ENCODE data around the gene CXCL1.

Gene CXCL1

DNA sequence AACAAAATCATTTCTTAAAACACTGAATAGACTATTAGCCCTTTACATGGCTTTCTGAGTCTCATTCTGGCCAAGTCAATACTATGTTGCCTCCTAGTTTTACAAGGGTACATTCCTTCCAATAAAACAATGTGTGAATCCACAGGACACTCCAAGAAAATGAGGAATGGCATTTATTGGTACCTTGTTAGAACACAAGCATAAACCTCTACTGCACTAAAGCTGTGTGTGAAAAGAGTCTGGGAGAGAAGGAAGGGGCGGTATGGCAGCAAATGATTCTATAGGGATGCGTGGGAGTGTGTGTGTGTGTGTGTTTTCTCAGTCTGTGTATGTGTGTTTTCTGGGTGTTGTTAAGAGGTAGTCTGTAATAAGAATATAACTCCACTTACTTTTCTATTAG lies 48.9 kb downstream of the CXCL1 start:
- ATAC-seq (ENCODE audit: low read depth), result no peak
- no peak for DNase-seq (ENCODE audit: low spot score)
- Histone ChIP-seq H3K27ac (ENCODE audit: poor library complexity, severe bottlenecking) (peak overlapping the region; percentile 76), H3K36me3 (ENCODE audit: low read depth) (no peaks in the 10 kb centered on the region), H3K4me3 (ENCODE audit: severe bottlenecking) (no peak overlapping the region), H3K9me3 (ENCODE audit: severe bottlenecking) (no peaks in the 10 kb centered on the region), H3K27me3 (ENCODE audit: insufficient read depth, poor library complexity, severe bottlenecking) (no peaks in the 10 kb centered on the region), H3K4me1 (ENCODE audit: insufficient read depth, poor library complexity, severe bottlenecking) (peaks cover 21% of the 10 kb centered on the region)
- TF ChIP-seq, protein P1, sequence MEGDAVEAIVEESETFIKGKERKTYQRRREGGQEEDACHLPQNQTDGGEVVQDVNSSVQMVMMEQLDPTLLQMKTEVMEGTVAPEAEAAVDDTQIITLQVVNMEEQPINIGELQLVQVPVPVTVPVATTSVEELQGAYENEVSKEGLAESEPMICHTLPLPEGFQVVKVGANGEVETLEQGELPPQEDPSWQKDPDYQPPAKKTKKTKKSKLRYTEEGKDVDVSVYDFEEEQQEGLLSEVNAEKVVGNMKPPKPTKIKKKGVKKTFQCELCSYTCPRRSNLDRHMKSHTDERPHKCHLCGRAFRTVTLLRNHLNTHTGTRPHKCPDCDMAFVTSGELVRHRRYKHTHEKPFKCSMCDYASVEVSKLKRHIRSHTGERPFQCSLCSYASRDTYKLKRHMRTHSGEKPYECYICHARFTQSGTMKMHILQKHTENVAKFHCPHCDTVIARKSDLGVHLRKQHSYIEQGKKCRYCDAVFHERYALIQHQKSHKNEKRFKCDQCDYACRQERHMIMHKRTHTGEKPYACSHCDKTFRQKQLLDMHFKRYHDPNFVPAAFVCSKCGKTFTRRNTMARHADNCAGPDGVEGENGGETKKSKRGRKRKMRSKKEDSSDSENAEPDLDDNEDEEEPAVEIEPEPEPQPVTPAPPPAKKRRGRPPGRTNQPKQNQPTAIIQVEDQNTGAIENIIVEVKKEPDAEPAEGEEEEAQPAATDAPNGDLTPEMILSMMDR (IDR thresholded peaks at IDR 0.05; ENCODE audit: poor library complexity, severe bottlenecking), result no peak

DNA sequence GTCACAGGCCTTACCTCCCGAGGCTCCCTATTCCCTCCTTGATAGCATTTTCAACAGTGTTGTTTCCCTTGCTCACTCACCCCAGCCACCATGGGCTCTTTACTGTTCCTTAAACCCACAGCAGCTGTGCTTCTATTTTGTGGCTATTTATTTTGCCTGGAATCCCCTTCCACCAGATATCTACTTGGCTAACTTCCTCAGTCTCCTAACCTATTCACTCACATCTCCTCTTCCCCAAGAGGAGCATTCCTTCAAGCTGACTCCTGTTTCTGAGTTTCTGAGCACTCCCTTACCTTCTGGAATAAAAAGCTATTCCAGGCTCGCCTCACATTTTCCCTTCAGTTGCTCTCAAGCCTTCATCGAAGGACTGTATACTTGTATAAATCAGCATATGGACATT lies 50.5 kb downstream of the CXCL1 start:
- Histone ChIP-seq H3K27me3 (ENCODE audit: insufficient read depth, poor library complexity, severe bottlenecking) (no peaks in the 10 kb centered on the region), H3K9me3 (ENCODE audit: severe bottlenecking) (no peaks in the 10 kb centered on the region), H3K36me3 (ENCODE audit: low read depth) (no peaks in the 10 kb centered on the region), H3K27ac (ENCODE audit: poor library complexity, severe bottlenecking) (no peak overlapping the region), H3K4me1 (ENCODE audit: insufficient read depth, poor library complexity, severe bottlenecking) (peaks cover 21% of the 10 kb centered on the region), H3K4me3 (ENCODE audit: severe bottlenecking) (no peak overlapping the region)
- TF ChIP-seq, protein P1 (IDR thresholded peaks at IDR 0.05; ENCODE audit: poor library complexity, severe bottlenecking), result no peak
- ATAC-seq (ENCODE audit: low read depth) (no peak), DNase-seq (ENCODE audit: low spot score) (no peak)
